ENCODE data around the gene MYBPC1.
A peak's percentile ranks its signal among the peaks of the same experiment; 100 is the strongest.
"Not testable (repeated sequence)": the region's sequence is repeated elsewhere in the genome, so short reads cannot be mapped to it uniquely, and the experiment has no call there.

The MYBPC1 gene

GRCh38 chr12:101594700-101595099, at the start of gene MYBPC1:
Gene MYBPC1, plus strand, starts transcription at chr12:101594971. Its CDS starts 100 bp downstream, at chr12:101595071.
- no peak for DNase-seq

- no peak for DNase-seq
Measured at GRCh38 chr12:101551362-101552114, 43.2 kb upstream of the MYBPC1 start.

DNA sequence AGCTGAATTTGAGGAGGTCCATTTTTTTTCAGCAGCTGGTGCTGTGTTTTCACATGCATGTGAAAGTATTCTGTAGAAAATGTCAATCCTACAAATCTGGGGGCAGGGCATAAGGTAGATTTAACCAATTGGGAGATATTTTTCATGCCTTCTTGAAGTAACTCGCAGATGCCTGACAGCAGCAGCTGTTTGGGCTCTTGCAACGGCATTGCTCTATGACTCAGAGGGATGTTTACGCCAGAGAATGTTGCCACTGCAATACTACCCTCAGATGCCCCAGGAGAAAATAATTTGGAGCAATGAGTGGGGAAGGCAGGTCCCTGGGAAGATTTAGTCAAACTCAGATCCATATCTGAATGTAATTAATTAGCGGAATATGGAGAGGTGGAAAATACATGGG, 42.5 kb upstream of the MYBPC1 start:
- DNase-seq, result no peak

DNA sequence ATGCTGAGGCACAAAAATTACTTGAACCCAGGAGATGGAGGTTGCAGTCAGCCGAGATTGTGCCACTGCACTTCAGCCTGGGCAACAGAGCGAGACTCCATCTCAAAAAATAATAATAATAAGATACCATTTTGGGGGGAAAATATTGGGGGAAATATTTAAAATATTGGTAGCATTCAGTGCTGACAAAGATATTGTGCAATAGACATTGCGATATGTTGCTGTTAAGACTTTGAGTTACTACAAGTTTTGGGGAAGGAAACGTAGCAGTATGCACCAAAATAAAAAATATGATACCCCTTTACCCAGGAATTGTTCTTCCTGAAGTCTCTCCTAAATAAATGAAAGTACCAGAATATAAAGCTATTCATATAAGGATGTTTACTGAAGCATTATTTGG, 37.7 kb upstream of the MYBPC1 start:
- DNase-seq, result no peak

DNA sequence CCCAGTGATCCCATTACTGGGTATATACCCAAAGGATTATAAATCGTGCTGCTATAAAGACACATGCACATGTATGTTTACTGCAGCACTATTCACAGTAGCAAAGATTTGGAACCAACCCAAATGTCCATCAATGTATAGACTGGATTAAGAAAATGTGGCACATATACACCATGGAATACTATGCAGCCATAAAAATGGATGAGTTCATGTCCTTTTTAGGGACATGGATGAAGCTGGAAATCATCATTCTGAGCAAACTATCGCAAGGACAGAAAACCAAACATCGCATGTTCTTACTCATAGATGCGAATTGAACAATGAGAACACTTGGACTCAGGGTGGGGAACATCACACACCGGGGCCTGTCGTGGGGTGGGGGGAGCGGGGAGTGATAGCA, 36.0 kb upstream of the MYBPC1 start:
- not testable (repeated sequence) for DNase-seq

DNA sequence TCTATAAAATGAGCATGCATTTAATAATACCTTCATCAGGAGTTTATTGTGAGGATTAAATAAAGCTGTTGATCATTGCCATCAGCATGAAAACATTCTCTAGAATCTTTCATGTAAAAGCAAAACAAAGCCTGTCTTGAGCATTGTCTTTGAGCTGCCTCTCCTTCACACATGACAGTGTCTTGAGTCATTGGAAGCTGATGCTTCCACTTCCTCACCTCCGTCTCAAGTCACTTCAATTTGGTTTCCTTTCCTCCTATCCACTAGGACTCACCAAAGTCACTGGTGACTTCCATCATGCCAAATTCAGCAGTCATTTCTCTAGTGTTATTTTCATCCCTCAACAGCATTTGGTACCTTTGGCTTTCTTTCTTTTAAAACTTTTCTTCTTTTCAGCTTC, 31.6 kb upstream of the MYBPC1 start:
- no peak for DNase-seq

- no peak for DNase-seq
Measured at GRCh38 chr12:101564912-101565311, 29.9 kb upstream of the MYBPC1 start.

DNA sequence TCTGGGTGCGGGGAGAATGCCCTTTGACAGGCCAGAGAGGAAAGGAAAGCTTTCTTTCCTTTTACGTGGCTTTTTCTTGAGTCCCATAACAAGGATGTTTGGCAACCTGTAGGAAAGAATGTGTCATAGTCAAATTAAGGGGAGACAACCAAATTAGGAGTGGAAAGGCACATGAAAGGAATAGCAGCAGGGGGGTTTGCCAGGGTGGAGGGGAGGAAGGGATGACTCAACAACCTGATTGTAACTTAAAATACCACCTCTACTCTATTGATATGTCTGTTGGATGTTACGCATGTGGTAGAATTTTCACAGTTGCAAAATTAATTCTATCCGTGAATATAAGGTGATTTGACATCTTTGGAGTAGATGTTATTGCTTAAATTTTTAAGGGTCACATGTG, 28.5 kb upstream of the MYBPC1 start:
- peak; percentile 41 for DNase-seq

DNA sequence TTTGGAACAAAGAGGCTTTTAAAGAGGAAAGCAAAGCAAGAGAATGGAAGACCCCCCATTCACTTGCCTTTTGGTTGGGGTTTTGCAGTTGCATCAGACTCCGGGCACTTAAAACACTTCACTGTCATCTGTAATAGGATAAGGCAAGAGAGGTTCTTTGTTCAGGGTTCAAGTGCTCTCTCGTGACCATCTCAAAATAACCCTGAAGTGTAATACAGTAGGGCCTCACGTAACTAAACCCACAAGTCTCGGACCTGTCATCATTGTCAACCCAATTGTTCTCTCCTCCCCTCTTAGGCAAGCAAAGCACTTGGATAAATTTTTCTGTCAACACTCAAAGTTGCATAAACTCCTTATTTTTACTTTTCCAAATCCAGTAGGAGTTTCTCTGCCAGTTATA, 26.9 kb upstream of the MYBPC1 start:
- no peak for DNase-seq

DNA sequence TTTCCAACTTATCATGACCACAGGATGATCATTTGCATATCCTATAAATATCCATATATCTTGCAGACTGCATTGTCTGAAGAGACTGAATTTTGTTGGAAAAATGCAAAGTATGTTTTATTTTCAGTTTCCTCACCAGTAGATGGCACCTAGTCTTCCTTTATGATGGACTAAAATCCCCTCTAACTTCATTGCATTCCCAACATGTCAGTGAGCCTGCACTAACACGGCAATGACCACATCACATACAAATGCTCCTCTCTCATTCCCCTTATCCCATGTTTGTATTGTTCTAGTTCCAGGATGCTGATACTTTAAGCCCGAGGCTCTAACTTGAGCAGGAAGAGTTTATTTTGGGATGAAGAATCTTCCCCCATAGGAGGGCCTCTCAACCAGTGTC, 24.7 kb upstream of the MYBPC1 start:
- DNase-seq, result no peak

DNA sequence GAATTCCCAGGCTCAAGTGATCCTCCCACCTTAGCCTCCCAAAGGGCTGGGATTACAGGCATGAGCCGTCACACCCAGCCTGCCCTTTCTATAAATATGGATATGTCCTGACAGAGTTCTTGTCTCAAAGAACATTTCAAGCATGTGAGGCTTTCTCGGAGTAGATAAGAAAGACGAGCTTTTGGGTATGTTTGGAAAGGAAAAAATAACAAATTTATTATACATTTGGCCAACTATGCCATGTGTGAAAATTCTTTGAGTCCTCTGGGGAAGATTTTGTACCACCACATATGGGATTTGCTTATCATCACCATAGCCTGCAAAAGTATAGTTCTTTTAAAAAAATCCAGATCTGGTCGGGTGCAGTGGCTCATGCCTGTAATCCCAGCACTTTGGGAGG, 23.7 kb upstream of the MYBPC1 start:
- DNase-seq, result no peak

DNA sequence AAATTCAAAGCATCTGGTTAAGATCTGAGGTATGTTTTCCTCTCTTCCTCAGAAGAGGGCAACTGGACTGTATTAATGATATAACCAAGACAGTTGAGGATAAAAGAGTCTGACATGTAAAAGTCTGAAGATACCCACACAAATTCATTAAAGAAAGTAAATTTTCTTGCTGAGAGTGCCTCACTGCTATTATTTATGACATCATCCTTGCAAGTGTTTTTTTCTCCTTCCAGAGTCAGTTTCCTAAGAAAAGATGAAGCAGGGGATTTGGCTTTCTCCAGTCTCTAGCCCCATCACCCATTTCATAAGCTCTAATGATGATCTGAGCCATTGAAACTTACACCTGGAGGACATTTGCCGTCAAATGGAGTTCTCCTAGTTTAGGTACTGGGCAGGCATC, 21.0 kb upstream of the MYBPC1 start:
- DNase-seq, result no peak

DNA sequence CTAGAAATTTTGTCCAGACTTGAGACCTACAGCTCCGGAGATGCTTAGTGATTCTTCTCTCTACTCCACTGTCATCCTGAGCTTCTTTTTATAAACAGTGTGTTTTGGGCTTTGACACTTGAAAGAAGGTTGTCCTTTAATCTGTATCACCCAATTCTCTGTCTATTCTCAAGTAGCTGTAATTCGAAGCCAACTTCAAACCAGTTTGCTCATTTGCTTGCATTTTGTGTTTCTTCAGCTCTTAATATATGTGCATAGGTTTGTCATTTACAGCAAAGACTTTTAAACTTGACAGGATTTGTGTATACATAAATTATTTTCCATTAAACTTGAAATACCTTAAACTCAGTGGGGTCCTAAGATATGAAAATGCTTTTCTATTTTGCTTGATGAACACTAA, 16.4 kb upstream of the MYBPC1 start:
- no peak for DNase-seq

DNA sequence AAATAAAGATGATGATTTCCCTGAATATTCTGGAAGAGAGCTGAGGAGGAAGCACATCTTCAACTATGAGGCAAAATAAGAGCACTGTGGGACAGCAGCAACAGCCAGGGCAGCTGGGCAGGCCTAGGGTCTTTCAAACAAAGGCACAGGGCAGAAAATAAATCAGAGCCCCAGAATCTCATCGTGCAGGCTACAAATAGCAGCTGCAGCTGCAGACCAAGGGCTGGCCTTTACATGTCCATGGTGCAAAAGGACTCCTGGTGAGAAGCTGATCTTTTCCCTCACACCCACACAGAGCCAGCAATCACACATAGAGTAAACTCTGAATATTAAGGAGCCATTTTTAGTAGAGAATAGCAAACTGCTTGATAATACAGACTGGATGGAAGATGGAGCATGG, 13.6 kb upstream of the MYBPC1 start:
- DNase-seq, result no peak

DNA sequence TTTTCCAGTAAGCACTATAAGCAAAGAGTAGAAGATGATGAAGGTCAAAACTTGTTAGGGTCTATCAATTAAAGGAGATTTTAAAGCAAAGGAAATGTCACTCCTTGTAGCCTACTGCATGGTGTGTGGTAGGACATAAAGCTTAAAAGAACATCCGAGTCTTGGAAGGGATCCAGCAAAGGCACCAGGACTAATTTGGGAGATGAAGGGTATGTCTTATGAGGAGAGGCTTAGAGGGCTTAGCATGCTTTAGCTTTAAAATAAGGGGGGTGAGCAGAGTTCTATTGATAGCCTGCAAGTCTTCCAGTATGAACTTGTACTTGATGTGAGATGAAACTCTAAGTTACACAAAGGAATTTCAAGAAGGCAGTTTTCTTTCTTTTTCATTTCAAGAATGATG, 11.8 kb upstream of the MYBPC1 start:
- DNase-seq, result no peak

- no peak for DNase-seq
Measured at GRCh38 chr12:101590383-101590782, 4.4 kb upstream of the MYBPC1 start.

DNA sequence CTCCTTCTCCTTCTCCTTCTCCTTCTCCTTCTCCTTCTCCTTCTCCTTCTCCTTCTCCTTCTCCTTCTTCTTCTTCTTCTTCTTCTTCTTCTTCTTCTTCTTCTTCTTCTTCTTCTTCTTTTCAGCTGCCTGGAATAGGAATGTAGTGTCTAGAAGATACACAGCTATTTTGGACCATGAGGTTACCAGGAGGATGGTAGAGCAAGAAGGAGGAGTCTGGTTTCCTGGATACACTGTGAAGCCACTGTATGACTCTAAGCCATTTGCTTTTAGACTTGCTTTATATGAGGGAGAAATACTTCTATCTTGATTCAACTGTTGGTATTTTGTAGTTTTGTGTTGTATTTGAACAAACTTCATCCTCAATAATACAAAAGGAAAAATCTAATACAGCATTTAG, 3.0 kb upstream of the MYBPC1 start:
- DNase-seq, result no peak

DNA sequence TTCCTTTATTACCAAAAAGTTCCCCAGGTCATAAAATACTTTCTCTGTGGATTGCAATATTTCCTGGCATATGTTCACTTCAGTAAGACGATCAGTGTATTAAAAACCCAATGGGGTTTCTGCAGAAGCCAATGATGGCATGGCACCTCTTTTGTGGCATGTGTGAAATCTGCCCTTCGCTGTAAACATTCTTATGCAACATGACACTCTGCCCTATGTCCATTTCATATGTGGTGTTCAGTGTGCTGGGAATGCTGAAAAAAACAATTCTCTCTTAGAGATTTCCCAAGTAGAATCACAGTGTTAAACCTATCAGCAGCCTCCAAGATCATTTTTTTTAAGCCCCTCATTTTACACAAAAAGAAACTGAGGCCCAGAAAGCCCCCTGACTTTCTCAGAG, 2.3 kb upstream of the MYBPC1 start:
- DNase-seq, result no peak

DNA sequence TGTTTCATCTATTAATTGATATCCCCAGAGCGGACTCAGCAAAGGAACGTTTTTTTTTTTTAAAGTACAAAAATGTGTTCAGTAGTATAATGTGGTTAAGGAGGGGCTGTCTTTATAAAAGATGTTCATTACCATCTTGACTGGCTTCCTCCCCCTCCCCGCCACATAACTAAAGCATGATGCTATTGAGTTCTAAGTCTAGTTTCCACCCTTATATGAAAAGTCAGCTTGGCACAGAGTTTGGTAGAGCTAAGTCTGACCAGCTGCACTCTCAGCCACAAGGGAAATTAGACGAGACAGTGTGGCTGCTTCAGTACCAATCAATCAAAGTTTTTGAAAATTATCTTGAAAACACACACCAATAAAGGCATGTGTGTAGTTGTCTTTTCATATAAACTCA, 1.9 kb upstream of the MYBPC1 start:
- no peak for DNase-seq

GRCh38 chr12:101596172-101596571, 1.4 kb downstream of the MYBPC1 start:
- DNase-seq, result no peak

- no peak for DNase-seq
Measured at GRCh38 chr12:101597164-101597563, 2.4 kb downstream of the MYBPC1 start.

DNA sequence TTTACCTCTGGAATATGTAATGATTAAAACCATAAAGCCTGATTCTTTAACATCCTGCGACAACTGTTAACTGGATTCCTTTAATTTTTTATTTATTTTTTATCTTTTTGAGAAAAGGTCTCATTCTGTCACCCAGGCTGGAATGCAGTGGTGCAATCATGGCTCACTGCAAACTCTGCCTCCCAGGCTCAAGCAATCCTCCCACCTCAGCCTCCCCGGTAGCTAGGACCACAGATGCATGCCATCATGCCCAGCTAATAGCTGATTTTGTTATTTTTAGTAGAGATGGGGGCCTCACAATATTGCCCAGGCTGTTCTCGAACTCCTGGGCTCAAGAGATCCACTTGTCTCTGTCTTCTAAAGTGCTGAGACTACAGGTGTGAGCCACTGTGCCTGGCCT, 3.7 kb downstream of the MYBPC1 start:
- no peak for DNase-seq

- DNase-seq, result no peak
Measured at GRCh38 chr12:101599311-101599710, 4.5 kb downstream of the MYBPC1 start.

- DNase-seq, result no peak
Measured at GRCh38 chr12:101599771-101600484, 5.2 kb downstream of the MYBPC1 start.

DNA sequence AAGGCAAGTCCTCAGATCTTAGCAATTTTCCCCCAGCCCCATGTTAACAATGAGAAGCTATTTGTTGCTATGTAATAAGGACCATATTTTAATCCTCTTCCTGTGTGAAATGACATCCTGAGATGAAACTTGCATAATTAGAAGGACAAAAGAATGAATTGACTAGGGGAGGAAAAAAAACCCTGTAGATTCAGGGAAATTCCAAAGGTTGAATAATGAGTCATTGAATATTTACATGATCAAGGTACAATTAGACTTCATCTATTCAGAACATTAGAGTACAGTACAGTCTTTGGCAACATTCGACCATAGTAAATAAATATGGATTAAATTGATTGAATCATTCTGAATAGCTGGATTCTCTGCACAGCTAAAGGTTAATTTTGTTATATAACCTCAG, 9.4 kb downstream of the MYBPC1 start:
- DNase-seq, result no peak
